OCI-M2 (cell line): Measurements from ENCODE around the gene GSK3B.

Experiments used
- DNase-seq: peaks from one replicate; lab custom pipeline; 2025; ENCODE audit not compliant: unreplicated experiment; lab: John Stamatoyannopoulos, UW

The GSK3B gene

DNA sequence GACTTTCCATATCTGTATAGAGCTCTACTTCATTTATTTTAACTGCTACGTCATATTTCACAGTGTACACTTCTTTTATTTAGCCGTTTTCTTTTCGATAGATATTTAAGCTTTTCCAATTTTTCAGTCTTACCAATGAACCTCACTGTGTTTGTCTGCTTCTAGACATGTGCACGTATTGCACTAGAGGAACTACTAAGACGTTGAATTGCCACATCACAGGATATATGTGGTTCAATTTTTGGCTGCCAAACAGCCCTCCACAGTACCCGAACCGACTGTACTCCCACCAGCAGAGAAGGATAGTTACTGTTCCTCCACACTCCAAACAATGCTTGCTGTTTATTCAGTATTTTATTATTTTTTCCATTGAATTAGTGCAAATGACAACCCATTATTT, 310.4 kb downstream of the GSK3B start:
- DNase-seq, result no peak

DNA sequence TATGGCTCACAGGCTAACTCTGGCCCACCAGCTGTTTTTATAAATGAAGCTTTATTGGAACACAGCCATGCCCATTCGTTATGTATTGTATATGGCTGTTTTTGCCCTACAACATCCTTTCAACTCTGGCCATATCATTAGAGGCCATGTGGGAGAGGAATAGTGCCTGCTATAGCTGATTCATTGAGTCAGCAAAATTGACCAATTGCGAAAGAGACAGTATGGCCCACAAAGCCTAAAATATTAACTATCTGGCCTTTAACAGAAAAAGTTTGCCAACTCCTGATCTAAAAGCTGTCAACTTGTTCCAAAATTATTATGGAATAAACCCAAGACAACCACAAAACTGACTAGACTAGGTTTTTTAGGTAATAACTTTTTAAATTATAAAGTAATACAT, 311.0 kb downstream of the GSK3B start:
- no peak for DNase-seq

DNA sequence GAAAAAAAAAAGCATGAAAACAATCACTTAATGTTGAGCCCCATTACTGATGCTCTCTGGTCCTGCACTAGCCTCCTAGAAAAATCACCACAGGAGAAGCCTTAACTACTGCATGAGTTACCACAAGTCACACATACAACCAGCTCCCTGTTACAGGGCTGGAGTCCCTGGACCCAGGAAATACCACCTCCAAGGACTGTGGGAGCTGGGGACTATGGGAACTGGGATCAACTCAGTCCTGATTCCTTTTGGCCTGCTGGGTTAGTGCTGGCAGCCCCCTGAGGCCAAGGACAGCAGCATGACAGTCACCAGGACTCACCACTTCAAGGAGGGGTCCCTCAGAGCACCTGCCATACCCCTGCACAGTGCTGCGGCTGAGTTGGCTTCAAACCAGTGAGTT, 311.8 kb downstream of the GSK3B start:
- no peak for DNase-seq

DNA sequence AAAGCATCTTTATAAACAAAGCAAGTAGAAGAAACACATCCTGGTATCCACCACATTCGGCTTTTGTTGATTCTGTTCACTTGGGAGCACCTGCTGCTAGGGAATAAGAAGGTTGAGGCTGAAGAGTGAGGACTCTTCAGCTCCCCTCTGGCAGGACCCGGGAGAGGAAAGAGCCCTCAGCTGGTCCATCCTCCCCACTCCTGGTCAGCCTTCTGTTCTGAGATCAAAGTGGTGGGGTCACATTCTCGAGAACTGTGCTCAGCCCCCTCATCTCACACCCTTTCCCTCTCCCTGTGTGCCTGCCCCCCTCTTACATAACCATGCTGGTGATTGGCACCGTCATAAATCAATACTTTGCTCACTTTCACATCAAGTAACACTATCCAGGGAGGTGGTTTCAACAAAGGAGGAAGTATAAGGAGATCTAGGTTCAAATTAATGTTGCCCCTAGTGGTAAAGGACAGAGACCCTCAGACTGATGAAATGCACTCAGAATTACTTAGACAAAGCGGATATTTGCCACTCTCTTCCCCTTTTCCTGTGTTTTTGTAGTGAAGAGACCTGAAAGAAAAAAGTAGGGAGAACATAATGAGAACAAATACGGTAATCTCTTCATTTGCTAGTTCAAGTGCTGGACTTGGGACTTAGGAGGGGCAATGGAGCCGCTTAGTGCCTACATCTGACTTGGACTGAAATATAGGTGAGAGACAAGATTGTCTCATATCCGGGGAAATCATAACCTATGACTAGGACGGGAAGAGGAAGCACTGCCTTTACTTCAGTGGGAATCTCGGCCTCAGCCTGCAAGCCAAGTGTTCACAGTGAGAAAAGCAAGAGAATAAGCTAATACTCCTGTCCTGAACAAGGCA, 312.7 kb downstream of the GSK3B start, which contains the start of gene NR1I2:
NR1I2 (plus strand) TSS at position 772 of the 869 bp plus-strand sequence.
- no peak for DNase-seq

DNA sequence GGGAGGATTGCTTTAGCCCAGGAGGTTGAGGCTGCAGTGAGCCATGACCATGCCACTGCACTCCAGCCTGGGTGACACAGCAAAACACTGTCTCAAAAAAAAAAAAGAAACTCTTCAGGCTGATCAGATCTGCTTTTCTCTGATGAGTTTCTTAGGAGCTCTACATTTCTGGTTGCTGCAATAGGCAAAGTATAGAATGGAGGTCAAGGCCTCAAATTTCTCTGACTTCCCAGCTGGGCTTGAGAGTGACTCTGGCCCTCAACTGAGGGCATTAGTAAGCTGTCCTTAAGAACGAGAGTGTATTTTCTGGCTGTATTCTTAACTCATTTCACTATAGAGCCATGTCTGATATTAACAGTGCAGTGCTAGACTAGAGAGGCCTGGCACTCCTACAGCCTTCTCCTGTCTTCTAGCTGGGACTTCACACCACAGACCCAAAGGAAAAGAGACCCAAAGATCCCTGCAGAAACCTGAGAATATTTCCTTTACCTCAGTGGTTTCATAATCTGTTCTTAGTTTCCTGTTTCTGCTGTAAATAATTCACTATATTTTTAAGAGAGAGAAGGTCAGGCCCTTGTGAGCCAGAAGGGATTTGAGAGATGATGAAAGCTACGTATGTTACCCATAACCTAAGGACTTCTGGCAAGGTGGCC, 314.4 kb downstream of the GSK3B start:
- no peak for DNase-seq

DNA sequence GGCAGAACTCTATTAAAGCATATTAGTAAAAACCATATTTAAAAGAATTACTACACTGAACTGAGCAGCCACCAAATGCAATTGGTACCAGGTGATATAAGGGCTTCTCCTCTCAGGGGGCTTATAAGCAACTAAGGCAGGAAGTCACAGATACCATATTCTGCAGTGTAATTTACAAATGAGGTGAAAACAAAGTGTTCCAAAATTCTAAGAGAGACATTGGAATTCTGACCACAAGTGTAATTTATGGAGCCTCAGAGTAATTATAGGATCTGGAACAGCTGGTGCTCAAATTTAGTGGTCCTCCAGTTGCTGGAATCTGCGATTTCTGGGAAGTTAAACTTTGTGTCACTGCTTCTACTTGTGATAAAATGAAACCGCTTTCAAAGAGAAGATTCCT, 315.4 kb downstream of the GSK3B start:
- no peak for DNase-seq

DNA sequence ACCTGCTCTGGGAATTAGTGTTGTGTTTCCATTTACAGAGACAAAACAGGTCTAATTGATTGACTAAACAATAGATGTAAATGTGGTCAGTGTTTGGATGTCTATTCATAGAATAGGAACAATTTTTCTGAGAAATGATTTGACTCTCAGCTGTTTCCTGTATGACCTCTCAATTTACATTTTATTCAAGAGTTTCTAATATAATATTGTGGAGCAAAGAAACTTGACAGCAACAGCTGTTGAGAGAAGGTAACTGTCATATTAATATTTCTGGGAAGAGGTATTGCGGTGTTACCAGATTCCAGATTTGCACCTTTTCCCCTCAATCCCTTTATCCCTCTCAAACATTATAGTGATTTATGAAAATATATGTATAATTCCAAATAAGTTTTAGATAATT, 316.1 kb downstream of the GSK3B start:
- DNase-seq, result no peak

DNA sequence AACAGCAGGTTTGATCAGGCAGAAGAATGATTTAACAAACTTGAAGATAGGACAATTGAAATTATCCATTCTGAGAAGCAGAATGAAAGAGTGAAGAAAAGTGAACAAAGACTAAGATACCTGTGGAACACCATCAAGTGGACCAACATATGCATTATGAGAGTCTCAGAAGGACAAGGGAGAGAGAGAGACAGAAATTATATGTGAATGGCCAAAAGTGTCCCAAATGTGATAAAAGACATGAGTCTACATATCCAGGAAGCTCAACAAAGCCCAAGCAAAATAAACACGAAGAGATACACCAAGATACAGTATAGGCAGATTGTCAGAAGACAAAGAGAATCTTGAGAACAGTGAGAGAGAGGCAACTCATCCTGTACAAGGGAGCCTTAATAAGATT, 317.9 kb downstream of the GSK3B start:
- no peak for DNase-seq

DNA sequence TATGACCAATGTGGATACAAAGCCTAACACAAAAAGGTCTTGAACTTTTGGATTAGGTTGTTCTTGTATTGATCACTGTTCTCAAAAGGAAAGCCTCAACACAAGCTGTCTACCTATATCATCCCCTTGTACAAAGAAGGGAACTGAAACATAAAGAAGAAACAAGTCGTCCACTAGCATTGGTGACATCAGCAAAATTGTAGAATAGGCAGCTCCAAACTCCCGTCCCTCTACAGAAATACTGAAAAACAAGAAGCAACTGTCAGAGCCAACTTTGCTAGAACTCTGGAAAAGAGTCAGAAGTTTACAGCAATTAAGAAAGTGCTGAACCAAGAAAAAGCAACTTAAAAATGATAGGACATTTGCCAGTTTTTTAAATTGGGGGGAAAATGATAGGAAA, 319.8 kb downstream of the GSK3B start:
- DNase-seq, result no peak
